Activated T-cell treated with anti-CD3 and anti-CD28 coated beads, Interleukin-2, amount 50 U/mL, for 72 hours (primary cell): ENCODE measurements around the gene MMP14. TPM values are rescaled to one million over a fixed set of nuclear protein-coding genes. Genes with fewer than 3 reads are reported as not detected.

Source experiments
- ATAC-seq, 2 donors: fragments of 150-1000 bp; cut with Tn5 transposase; replicated peaks in 1 of 2; 2 replicates each; pipeline ENCODE4 v1.10.0; 2021; ENCODE audit warnings: moderate library complexity in 2 of 2, mild to moderate bottlenecking in 1 of 2
- DNase-seq, 2 donors: peaks; one replicate each; pipeline ENCODE4 v3.0.0; 2021 to 2022; ENCODE audit warnings: mixed read lengths in 1 of 2
- H3K27ac Mint-ChIP-seq: one replicate; pipeline ENCODE4 v1.8.0; 2022; ENCODE audit warnings: mild to moderate bottlenecking, moderate library complexity, mixed read lengths
- H3K27me3 Mint-ChIP-seq: one replicate; pipeline ENCODE4 v1.8.0; 2022; ENCODE audit warnings: low read depth, mixed read lengths
- H3K36me3 Mint-ChIP-seq, 2 donors: one replicate each; pipeline ENCODE4 v1.8.0; 2022; ENCODE audit warnings: mixed read lengths in 2 of 2, mild to moderate bottlenecking in 1 of 2; ENCODE audit not compliant: insufficient read depth in 2 of 2
- H3K4me1 Mint-ChIP-seq: one replicate; pipeline ENCODE4 v1.8.0; 2022; ENCODE audit warnings: low read depth, mixed read lengths
- H3K4me3 Mint-ChIP-seq, 2 donors: one replicate each; pipeline ENCODE4 v1.8.0; 2022; ENCODE audit warnings: mild to moderate bottlenecking in 2 of 2, mixed read lengths in 2 of 2, moderate library complexity in 2 of 2
- H3K9me3 Mint-ChIP-seq, 2 donors: one replicate each; pipeline ENCODE4 v1.8.0; 2022; ENCODE audit warnings: mixed read lengths in 2 of 2
- total RNA-seq, 2 donors: library from RNA; stranded (reverse); gene quantifications; one replicate each; pipeline ENCODE4 v1.2.3, GENCODE V29; 2022

The MMP14 gene
- total RNA-seq, 2 donors from 2014 or later, result 1.4 to 6.8 TPM

DNA sequence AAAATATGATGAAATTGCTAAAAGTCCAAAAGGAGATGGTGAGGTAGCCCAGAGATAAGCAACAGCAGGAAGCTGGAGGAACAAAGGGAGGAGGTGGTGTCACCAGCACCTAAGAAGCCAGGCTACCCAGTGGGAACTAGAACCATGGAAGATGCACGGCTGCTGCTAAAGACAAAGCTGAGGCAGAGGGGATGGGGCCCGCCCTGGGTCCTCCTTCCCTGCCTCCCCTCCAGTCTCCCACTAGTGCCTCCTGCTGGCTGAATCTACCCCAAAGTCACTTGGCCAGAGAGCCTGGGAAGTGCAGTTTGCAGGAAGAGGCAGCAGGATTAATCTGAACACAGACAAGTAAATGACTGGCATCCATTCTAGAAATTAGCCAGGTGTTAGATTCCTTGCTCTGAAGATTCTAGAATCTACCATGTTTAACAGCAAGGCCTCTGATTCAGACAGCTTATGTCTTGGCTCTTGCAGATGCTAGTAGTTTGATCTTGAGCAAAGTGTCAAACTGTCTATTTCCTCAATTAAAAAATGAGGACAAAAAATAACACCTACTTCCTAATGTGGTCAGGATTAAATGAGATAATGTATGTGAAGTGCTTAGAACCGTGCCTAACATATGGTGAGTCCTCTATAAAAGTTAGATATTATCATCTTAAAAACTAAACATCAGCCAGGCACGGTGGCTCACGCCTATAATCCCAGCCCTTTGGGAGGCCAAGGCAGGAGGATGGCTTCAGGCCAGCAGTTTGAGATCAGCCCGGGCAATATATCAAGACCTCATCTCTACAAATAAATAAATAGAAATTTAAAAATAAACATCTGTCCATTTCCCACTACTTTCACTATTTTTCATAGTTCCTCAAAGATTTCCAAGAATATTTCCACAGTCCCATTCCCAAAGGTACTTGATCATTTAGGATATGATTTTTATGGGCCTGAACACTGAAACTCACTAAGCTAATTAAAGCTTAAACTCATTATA is 29.3 kb downstream of the MMP14 start:
- Mint-ChIP-seq H3K9me3 (no peaks in the 10 kb centered on the region), H3K4me3 (no peak overlapping the region), H3K36me3 (no peaks in the 10 kb centered on the region), H3K27ac (peak overlapping the region; percentile 20), H3K27me3 (peaks cover 21% of the 10 kb centered on the region), H3K4me1 (peaks cover 21% of the 10 kb centered on the region)
- ATAC-seq (no peak), DNase-seq (no peak)

DNA sequence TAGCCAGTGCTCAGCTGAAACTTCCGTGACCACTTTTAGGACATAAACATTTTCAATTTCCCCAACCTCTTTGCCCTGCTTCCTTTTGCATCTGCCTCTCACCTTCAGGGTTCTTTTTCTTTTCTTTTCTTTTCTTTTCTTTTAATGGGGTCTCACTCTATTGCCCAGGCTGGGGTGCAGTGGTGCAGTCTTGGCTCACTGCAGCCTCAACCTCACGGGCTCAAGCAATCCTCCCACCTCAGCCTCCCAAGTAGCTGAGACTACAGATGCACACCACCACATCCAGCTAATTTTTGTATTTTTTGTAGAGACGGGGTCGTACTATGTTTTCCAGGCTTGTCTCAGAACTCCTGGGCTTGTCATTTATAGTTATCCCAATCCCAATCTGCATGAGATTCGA is 30.5 kb downstream of the MMP14 start:
- Mint-ChIP-seq H3K9me3 (no peaks in the 10 kb centered on the region), H3K4me1 (peaks cover 25% of the 10 kb centered on the region), H3K27ac (no peak overlapping the region), H3K27me3 (peaks cover 9% of the 10 kb centered on the region), H3K4me3 (no peak overlapping the region), H3K36me3 (peaks cover 0 to 2% of the 10 kb centered on the region in 2 donors)
- ATAC-seq (no peak), DNase-seq (no peak)

DNA sequence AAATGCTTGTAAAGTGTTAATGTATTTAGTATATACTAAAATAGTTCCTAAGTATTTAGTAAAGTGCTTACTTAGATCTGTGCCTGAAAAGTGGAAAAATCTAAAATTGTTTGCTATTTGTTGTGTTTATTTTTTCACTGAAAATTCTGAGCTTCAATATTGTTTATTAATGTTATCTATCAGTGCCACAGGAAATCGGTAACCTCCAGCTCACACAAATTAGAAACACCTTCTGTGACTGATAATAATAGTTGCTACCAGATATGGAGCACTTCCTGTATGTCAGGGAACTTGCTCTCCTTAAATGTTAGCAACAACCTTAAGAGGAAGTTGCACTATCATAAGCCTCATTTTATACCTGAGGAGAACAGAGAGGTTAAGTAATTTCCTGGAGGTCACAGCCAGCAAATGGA is 34.4 kb downstream of the MMP14 start:
- Mint-ChIP-seq H3K36me3 (peaks cover 8 to 12% of the 10 kb centered on the region in 2 donors), H3K4me3 (peak overlapping the region; percentile 93 to 95), H3K27me3 (no peaks in the 10 kb centered on the region), H3K27ac (peak overlapping the region; percentile 93), H3K9me3 (no peaks in the 10 kb centered on the region), H3K4me1 (peaks cover 37% of the 10 kb centered on the region)
- ATAC-seq (peak in 1 of 2 donors; percentile 55), DNase-seq (no peak)

GRCh38 chr14:22871224-22872032 is 35.0 kb downstream of the MMP14 start, which contains the start of gene LRP10:
Gene LRP10, plus strand, starts transcription at chr14:22871740. Its CDS starts 564 bp downstream, at chr14:22872304.
- peaks cover 35% of the 10 kb centered on the region for H3K4me1 Mint-ChIP-seq
- peak within 1 kb of the TSS; percentile 93 for H3K27ac Mint-ChIP-seq
- peak; percentile 90 for ATAC-seq
- H3K4me3 Mint-ChIP-seq, result peak within 1 kb of the TSS; percentile 93 to 95
- peaks cover 12 to 16% of the 10 kb centered on the region in 2 donors for H3K36me3 Mint-ChIP-seq
- no peaks in the 10 kb centered on the region for H3K27me3 Mint-ChIP-seq
- no peaks in the 10 kb centered on the region for H3K9me3 Mint-ChIP-seq
- DNase-seq, result peak; percentile 89 to 93

- DNase-seq (peak; percentile 71 to 77), ATAC-seq (peak; percentile 29 to 37)
- Mint-ChIP-seq H3K4me3 (peak overlapping the region; percentile 93 to 95), H3K27me3 (no peaks in the 10 kb centered on the region), H3K9me3 (no peaks in the 10 kb centered on the region), H3K4me1 (peaks cover 35% of the 10 kb centered on the region), H3K27ac (peak overlapping the region; percentile 89), H3K36me3 (peaks cover 12 to 16% of the 10 kb centered on the region in 2 donors)
Observed at GRCh38 chr14:22872033-22872832, 35.8 kb downstream of the MMP14 start.

- Mint-ChIP-seq H3K4me1 (peaks cover 35% of the 10 kb centered on the region), H3K27me3 (no peaks in the 10 kb centered on the region), H3K9me3 (no peaks in the 10 kb centered on the region), H3K27ac (peak overlapping the region; percentile 89), H3K4me3 (peak overlapping the region; percentile 93 to 95), H3K36me3 (peaks cover 16 to 17% of the 10 kb centered on the region in 2 donors)
- no peak for DNase-seq
- no peak for ATAC-seq
Observed at GRCh38 chr14:22872833-22873520, 36.6 kb downstream of the MMP14 start.

DNA sequence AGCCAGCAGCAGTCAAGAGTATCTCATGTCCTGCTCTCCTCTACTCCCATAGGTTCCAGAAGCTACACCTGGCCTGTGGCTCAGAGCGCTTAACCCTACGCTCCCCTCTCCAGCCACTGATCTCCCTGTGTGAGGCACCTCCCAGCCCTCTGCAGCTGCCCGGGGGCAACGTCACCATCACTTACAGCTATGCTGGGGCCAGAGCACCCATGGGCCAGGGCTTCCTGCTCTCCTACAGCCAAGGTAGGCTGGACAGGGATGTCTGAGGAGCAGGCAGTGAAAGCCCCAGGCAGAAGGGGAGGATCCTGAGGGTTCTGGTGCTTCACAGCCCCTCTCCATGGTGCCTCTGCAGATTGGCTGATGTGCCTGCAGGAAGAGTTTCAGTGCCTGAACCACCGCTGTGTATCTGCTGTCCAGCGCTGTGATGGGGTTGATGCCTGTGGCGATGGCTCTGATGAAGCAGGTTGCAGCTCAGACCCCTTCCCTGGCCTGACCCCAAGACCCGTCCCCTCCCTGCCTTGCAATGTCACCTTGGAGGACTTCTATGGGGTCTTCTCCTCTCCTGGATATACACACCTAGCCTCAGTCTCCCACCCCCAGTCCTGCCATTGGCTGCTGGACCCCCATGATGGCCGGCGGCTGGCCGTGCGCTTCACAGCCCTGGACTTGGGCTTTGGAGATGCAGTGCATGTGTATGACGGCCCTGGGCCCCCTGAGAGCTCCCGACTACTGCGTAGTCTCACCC is 38.8 kb downstream of the MMP14 start:
- Mint-ChIP-seq H3K4me3 (no peak overlapping the region), H3K36me3 (peaks cover 16 to 19% of the 10 kb centered on the region in 2 donors), H3K9me3 (no peaks in the 10 kb centered on the region), H3K27ac (no peak overlapping the region), H3K4me1 (peaks cover 28% of the 10 kb centered on the region), H3K27me3 (no peaks in the 10 kb centered on the region)
- ATAC-seq (no peak), DNase-seq (no peak)

DNA sequence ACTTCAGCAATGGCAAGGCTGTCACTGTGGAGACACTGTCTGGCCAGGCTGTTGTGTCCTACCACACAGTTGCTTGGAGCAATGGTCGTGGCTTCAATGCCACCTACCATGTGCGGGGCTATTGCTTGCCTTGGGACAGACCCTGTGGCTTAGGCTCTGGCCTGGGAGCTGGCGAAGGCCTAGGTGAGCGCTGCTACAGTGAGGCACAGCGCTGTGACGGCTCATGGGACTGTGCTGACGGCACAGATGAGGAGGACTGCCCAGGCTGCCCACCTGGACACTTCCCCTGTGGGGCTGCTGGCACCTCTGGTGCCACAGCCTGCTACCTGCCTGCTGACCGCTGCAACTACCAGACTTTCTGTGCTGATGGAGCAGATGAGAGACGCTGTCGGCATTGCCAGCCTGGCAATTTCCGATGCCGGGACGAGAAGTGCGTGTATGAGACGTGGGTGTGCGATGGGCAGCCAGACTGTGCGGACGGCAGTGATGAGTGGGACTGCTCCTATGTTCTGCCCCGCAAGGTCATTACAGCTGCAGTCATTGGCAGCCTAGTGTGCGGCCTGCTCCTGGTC is 39.4 kb downstream of the MMP14 start:
- Mint-ChIP-seq H3K4me3 (no peak overlapping the region), H3K27ac (no peak overlapping the region), H3K36me3 (peaks cover 16 to 19% of the 10 kb centered on the region in 2 donors), H3K9me3 (no peaks in the 10 kb centered on the region), H3K27me3 (no peaks in the 10 kb centered on the region), H3K4me1 (peaks cover 21% of the 10 kb centered on the region)
- ATAC-seq, result no peak
- no peak for DNase-seq

- H3K9me3 Mint-ChIP-seq, result no peaks in the 10 kb centered on the region
- no peak for DNase-seq
- no peak overlapping the region for H3K4me3 Mint-ChIP-seq
- H3K27ac Mint-ChIP-seq, result no peak overlapping the region
- no peak for ATAC-seq
- H3K4me1 Mint-ChIP-seq, result peaks cover 22% of the 10 kb centered on the region
- peaks cover 14 to 19% of the 10 kb centered on the region in 2 donors for H3K36me3 Mint-ChIP-seq
- H3K27me3 Mint-ChIP-seq, result no peaks in the 10 kb centered on the region
Observed at GRCh38 chr14:22877000-22877501, 40.7 kb downstream of the MMP14 start.

GRCh38 chr14:22878271-22879246 is 42.2 kb downstream of the MMP14 start:
- Mint-ChIP-seq H3K4me1 (peaks cover 15% of the 10 kb centered on the region), H3K27ac (no peak overlapping the region), H3K27me3 (no peaks in the 10 kb centered on the region), H3K9me3 (no peaks in the 10 kb centered on the region), H3K4me3 (no peak overlapping the region), H3K36me3 (peaks cover 8 to 18% of the 10 kb centered on the region in 2 donors)
- no peak for ATAC-seq
- no peak for DNase-seq
